ENCODE measurements around the gene ANKH. TPM values are rescaled to one million over a fixed set of nuclear protein-coding genes. Genes with fewer than 3 reads are reported as not detected.

The ANKH gene
- total RNA-seq, 4 donors from 2014 or later: 31.2 to 55.2 (median 34.7) TPM

DNA sequence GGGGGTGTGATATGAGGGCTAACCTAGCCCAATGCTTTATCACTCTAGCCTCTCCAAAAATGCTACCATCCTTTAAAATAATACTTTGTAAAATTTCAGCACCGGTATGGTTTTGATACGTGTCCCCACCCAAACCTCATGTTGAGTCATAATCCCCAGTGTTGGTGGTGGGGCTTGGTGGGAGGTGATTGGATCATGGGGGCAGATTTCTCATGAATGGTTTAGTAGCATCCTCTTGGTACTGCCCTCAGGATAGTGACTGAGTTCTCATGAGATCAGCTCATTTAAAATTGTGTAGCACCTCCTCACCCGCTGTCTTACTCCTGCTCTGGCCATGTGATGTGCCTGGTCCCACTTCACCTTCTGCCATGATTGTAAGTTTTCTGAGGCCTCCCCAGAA lies 35.0 kb upstream of the ANKH start:
- Histone ChIP-seq H3K4me3 (replicated peaks in 1 of 3) (no peak overlapping the region), H3K36me3 (no peaks in the 10 kb centered on the region), H3K27ac (no peak overlapping the region), H3K4me1 (no peaks in the 10 kb centered on the region), H3K27me3 (no peaks in the 10 kb centered on the region), H3K9me3 (no peaks in the 10 kb centered on the region)
- whole genome bisulfite sequencing, 2 donors: 89 to 98% methylated on average over 3 of the region's 3 CpGs
- DNase-seq: no peak
- intact Hi-C loops (cut with DNase I): no loop called here
- TF ChIP-seq, protein P1, sequence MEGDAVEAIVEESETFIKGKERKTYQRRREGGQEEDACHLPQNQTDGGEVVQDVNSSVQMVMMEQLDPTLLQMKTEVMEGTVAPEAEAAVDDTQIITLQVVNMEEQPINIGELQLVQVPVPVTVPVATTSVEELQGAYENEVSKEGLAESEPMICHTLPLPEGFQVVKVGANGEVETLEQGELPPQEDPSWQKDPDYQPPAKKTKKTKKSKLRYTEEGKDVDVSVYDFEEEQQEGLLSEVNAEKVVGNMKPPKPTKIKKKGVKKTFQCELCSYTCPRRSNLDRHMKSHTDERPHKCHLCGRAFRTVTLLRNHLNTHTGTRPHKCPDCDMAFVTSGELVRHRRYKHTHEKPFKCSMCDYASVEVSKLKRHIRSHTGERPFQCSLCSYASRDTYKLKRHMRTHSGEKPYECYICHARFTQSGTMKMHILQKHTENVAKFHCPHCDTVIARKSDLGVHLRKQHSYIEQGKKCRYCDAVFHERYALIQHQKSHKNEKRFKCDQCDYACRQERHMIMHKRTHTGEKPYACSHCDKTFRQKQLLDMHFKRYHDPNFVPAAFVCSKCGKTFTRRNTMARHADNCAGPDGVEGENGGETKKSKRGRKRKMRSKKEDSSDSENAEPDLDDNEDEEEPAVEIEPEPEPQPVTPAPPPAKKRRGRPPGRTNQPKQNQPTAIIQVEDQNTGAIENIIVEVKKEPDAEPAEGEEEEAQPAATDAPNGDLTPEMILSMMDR (IDR thresholded peaks at IDR 0.05): no peak
- TF ChIP-seq POLR2A (IDR thresholded peaks at IDR 0.05): no peak

- Histone ChIP-seq H3K9me3 (no peaks in the 10 kb centered on the region), H3K27ac (no peak overlapping the region)
- 85 to 89% methylated on average over 14 of the region's 14 CpGs for WGBS, 2 donors
These were observed 31.4 kb upstream of the ANKH start for GRCh38 chr5:14902826-14903560.

GRCh38 chr5:14901462-14902051 lies 30.0 kb upstream of the ANKH start:
- Histone ChIP-seq H3K27ac (peak overlapping the region in 1 of 3 donors; percentile 69), H3K4me1 (peaks cover 0 to 4% of the 10 kb centered on the region in 2 donors), H3K36me3 (no peaks in the 10 kb centered on the region), H3K9me3 (no peaks in the 10 kb centered on the region), H3K4me3 (replicated peaks in 1 of 3) (no peak overlapping the region), H3K27me3 (no peaks in the 10 kb centered on the region)
- intact Hi-C loops (cut with DNase I): no loop called here
- no peak for DNase-seq
- WGBS, 2 donors: 63 to 72% methylated on average over 7 of the region's 7 CpGs
- no peak for TF ChIP-seq POLR2A (IDR thresholded peaks at IDR 0.05)
- TF ChIP-seq, protein P1 (IDR thresholded peaks at IDR 0.05): no peak

More at GRCh38 chr5:14902826-14903560, 31.4 kb upstream of the ANKH start:
- intact Hi-C loops (cut with DNase I): no loop called here
- Histone ChIP-seq H3K27me3 (no peaks in the 10 kb centered on the region), H3K4me1 (peaks cover 0 to 4% of the 10 kb centered on the region in 2 donors), H3K36me3 (no peaks in the 10 kb centered on the region), H3K4me3 (replicated peaks in 1 of 3) (no peak overlapping the region)
- no peak for TF ChIP-seq POLR2A (IDR thresholded peaks at IDR 0.05)
- TF ChIP-seq, protein P1 (IDR thresholded peaks at IDR 0.05): no peak
- DNase-seq: no peak

- peaks cover 0 to 4% of the 10 kb centered on the region in 2 donors for H3K4me1 ChIP-seq
- peak overlapping the region in 2 of 3 donors; percentile 30 to 69 for H3K27ac ChIP-seq
- no peak for TF ChIP-seq POLR2A (IDR thresholded peaks at IDR 0.05)
- TF ChIP-seq, protein P1 (IDR thresholded peaks at IDR 0.05): no peak
- WGBS, 2 donors: 50 to 61% methylated on average over 9 of the region's 9 CpGs
- H3K27me3 ChIP-seq: no peaks in the 10 kb centered on the region
- intact Hi-C loops (cut with DNase I): no loop called here
- H3K9me3 ChIP-seq: no peaks in the 10 kb centered on the region
- H3K4me3 ChIP-seq (replicated peaks in 1 of 3): no peak overlapping the region
- H3K36me3 ChIP-seq: no peaks in the 10 kb centered on the region
- peak in 1 of 2 donors; percentile 17 for DNase-seq
These were observed 29.3 kb upstream of the ANKH start for GRCh38 chr5:14900693-14901461.
